Measurements from ENCODE around the gene RBBP5.
"Not testable (repeated sequence)": the region's sequence is repeated elsewhere in the genome, so short reads cannot be mapped to it uniquely, and the experiment has no call there.

RBBP5 gene, protein sequence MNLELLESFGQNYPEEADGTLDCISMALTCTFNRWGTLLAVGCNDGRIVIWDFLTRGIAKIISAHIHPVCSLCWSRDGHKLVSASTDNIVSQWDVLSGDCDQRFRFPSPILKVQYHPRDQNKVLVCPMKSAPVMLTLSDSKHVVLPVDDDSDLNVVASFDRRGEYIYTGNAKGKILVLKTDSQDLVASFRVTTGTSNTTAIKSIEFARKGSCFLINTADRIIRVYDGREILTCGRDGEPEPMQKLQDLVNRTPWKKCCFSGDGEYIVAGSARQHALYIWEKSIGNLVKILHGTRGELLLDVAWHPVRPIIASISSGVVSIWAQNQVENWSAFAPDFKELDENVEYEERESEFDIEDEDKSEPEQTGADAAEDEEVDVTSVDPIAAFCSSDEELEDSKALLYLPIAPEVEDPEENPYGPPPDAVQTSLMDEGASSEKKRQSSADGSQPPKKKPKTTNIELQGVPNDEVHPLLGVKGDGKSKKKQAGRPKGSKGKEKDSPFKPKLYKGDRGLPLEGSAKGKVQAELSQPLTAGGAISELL
- total RNA-seq: 34.7 to 83.9 (median 71.1) reads per million in 3 experiments

DNA sequence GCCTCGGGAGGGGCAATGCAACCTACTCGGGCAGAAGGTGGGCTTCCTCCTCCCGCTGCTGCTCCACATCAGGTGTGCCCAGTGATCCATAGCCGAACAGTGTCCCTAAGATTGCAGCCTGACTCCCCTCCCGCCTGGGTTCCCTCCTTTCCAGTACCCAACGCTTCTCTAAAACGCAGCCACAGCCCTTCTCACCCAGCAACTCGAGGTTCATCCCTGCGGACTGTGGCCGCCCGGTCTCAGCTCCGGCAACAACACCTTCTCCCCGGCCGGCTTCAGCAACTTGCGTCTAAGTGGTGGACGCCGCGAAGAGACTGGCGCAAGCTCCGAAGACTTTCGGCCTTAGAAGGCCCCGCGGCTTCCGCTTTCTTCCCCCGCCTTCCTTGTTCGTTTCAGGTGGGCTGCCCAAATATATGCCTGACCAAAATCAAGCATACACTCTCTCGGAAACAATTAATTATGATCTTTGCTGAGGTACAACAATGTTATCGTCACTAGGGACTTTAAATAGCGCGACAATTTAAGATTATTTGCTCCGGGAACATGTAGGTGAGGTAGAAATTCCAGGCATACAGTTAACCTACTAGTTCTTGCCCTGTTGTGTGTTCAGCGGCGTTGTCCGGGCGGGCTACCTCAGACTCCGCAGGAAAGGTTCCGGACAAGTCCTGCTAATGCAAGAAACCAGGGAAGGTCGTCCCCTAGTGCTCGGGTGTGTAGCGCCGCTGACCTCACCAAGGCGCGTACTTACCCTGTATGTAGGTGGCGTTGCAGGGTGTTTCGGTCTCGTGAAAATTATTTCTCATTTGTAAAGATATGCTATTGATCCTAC is at the start of gene RBBP5:
RBBP5 (minus strand) TSS at position 319 of the 829 bp plus-strand sequence; CDS start at position 214, 105 bp downstream.
- peak; percentile 92 for DNase-seq

- no peak for DNase-seq
Measured at GRCh38 chr1:205171369-205171768, 49.6 kb upstream of the RBBP5 start.

DNA sequence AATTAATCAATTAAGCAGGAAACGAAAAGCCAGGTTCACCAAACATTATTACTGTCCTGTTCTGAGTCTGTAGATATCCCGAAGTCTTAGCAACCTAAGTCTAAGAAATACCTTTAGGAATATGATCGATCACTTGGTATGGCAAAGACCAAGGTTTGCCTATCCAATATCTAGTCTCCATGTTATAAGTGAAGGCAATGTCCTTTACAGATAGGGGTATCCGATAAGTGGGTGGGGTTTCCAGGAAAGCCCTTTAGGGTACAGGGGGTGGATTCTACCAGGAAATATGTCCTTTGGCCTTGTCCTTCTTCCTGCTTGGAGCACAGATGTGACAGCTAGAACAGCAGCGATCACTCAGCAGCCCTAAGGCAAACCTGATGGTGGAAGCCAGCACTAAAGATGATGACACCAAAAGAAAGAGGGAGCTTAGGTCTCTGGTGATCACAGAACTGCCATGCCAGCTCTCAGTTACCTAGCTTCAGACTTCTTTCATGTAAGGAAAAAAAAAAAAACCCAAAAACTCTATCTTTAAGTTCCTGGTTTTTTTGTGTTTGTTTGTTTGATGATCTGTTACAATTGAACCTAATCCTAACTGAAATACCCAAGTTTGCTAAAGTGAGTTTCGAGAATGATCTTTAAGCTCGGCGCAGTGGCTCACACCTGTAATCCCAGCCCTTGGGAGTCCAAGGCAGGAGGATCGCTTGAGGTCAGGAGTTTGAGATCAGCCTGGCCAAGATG is 48.9 kb upstream of the RBBP5 start:
- DNase-seq: no peak

DNA sequence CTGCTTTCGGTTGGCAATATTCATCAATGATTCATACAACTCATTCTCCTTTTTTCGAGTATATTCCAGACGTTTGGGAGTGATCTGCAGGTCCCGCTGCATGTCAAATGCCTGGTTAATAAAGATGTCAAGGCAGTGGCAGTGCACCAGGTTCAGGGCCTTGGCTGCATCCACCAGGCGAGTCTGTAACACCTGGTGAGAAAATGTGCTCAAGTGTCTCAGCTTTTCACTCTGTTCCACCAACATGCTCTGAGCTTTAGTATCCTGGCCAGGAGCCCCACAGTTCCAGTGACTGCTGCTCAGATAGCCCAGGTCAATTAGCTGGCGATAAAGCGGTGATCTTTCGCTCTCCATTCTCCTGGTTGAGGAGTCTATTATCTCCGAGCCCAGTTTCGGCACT is 47.5 kb upstream of the RBBP5 start:
- no peak for DNase-seq

DNA sequence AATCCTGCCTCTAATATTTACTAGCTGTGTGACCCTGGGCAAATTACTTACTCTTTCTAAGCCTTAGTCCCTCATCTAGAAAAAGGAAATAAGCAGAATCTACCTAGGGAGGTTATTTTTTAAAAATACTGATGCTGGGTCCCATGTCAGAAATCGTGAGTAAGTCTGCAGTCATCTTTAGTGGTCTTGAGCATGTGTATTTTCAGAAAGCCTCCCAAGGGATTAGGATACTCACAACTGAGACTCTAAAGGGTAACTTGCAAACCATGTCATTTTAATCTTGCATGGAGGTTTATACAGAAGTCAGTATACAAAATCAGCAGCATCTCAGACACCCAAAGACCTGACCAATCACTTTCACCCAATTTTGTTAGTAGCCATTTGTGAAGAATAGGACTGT is 46.5 kb upstream of the RBBP5 start:
- no peak for DNase-seq

- no peak for DNase-seq
Measured at GRCh38 chr1:205162301-205162700, 40.5 kb upstream of the RBBP5 start.

DNA sequence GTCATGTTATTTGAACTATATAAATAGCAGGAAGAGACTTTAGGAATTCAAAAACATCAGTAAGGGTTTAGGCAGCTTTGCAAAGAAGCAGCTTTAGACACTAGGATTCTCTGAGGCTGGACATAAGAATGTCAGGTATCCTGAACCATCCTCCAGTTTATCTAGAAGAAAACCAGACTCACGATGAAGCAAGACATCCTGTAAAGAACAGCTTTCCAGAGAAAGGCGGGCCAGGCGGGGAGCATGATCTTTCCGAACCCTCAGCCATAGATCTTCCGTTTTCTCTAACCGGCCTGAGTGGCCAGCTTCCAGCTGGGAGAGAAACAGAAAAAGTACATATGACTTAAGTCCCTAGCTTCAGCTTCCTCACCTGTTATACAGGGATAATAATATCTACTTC is 39.3 kb upstream of the RBBP5 start:
- DNase-seq: no peak

DNA sequence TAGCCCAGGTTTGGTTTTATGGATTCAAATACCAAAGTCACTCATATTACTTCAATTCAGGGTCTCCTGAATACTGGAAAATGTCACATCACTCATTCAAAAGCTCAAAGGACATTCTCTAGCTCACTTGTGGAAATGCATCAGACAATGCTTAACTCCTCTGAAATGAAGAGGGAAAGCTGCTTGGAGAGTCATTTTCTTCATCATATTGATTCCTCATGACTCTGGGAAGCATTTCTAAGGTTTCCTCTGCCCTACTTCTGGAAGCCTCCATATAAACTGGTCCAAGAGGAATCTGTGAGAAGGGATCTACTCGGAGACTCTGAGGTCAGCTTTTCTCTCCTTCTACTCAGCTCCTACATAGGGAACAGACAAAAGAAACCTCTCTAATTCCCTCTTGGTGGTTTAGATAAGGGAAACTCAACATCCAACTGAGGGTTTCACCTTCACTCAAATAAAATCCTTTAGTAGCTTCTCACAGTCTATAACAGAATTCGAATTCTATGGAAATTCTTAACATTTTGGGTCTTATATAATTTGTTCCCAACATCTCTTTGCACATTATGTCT is 36.4 kb upstream of the RBBP5 start:
- no peak for DNase-seq

- DNase-seq: not testable (repeated sequence)
Measured at GRCh38 chr1:205155665-205156377, 34.0 kb upstream of the RBBP5 start.

DNA sequence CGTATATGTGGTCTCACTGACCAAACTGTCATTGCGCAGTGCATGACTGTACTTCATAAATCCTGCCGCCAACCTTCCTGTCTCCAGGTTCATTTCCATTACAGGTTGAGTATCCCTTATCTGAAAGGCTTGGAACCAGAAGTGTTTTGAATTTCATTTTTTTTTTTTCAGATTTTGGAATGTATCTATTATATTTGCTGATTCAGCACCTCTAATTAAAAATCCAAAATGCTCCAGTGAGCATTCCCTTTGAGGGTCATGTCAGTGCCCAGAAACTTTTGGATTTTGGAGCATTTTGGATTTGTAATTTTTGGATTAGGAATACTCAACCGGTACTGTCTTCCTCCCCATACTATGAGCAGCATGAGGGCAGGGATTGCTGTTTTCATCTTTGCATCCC is 30.7 kb upstream of the RBBP5 start:
- no peak for DNase-seq

- DNase-seq: no peak
Measured at GRCh38 chr1:205150651-205151428, 29.1 kb upstream of the RBBP5 start.

DNA sequence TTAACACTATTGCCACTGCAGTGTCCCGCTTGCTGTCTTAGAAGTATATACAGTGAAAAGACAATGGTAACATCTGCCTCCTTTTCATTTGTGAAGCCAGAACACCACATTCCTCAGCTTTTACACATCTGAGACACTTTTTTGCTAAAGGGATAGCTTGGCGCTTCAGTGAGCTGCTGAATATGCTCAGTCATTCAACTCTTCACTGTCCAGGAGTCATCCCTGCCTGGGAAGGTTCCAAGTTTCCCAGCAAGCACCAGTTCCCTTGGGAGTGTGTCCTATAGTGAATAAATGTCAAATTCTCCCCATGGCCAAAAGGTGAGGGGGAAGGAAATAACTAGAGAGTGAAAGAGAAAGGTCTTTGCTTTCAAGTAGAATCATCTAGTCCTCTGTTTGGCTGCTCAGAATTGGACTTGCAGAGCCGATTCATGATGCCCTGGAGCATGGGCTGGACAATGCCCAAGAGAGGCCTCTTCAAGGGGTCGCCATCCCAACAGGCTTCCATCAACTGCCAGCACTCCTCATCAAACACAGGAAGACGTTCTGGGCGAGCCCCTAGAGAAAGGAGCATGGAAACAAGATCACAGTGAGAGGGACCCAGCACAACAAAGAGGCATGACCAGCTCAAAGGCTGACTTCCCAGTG is 25.5 kb upstream of the RBBP5 start:
- DNase-seq: no peak

DNA sequence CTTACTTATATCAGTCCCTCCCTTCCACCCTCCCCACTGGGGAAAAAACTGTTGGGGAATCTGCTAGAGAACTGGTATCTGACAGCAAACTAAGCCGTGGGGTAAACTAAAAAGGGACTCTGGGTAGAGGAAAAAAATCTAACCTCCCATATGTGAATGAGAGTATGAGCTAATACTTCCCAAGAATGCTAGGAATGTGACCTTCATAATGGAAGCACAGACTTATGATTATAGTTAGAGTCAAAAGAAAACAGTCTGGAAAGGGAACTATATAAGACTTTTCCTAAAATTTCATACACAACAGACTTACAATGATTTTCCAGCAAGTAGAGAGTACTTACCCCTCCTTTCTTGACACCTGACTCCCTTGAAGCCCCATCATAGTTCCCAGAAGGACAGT is 23.0 kb upstream of the RBBP5 start:
- no peak for DNase-seq

- DNase-seq: no peak
Measured at GRCh38 chr1:205144046-205144720, 22.4 kb upstream of the RBBP5 start.

- no peak for DNase-seq
Measured at GRCh38 chr1:205142102-205142469, 20.3 kb upstream of the RBBP5 start.

DNA sequence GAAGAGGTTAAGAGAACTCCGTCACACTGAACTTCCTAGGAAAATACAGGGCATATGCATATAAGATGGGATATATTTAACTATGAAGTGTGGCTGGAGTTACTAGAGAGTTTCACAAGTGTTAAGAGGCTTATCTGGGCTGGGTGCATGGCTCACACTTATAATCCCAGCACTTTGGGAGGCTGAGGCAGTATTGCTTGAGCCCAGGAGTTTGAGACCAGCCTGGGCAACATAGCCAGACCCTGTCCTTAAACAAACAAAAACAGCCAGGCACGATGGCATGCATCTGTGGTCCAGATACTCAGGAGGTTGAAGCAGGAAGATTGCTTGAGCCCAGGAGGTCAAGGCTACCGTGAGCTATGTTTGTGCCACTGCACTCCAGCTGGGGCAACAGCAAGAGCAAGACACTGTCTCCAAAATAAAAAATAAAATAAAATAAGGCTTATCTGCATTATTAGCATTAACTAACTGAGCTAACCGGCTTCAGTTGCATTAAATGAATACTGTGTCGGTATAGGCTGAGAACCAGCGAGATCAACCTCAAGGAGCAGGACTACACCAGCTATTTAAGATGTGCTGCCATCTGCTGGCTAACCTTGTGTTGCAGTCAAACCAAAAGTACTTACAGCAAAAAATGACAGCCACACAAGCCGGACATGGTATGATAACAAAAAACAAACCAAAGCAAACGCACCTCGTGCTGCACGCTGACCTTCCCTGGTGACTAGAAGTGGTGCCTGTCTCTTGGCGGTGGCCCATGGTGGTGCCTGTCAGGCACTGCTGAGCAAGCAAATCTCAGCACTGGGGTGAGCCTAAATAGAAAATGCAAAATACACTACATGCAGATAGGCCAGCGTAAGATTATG is 19.7 kb upstream of the RBBP5 start:
- peak; percentile 54 for DNase-seq

- DNase-seq: no peak
Measured at GRCh38 chr1:205140113-205140512, 18.3 kb upstream of the RBBP5 start.

DNA sequence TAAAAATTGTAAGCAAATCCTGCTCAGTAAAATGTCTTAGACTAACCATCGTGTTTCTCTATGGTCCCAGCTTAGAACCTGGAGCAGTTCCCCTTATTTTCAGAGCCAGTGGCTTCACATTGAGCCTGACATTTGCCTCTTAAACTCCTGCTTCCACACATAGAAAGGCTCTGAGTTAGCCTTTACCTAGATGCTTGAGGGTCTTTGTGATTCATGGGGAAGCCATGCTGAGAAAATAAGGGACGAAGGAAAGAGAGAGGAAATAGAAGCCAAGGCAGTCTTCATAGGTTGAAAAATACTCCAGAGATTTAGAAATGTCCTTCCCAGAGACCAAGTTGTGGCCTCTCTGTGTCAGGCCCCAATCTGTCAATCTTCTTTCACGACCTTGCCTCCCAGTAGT is 16.1 kb upstream of the RBBP5 start:
- DNase-seq: no peak

GRCh38 chr1:205133287-205133686 is 11.5 kb upstream of the RBBP5 start:
- no peak for DNase-seq

All from central memory CD4-positive, alpha-beta T cell (primary cell).